ENCODE measurements around the gene SEPTIN2.
"Not testable (repeated sequence)": the region's sequence is repeated elsewhere in the genome, so short reads cannot be mapped to it uniquely, and the experiment has no call there.

SEPTIN2 gene

DNA sequence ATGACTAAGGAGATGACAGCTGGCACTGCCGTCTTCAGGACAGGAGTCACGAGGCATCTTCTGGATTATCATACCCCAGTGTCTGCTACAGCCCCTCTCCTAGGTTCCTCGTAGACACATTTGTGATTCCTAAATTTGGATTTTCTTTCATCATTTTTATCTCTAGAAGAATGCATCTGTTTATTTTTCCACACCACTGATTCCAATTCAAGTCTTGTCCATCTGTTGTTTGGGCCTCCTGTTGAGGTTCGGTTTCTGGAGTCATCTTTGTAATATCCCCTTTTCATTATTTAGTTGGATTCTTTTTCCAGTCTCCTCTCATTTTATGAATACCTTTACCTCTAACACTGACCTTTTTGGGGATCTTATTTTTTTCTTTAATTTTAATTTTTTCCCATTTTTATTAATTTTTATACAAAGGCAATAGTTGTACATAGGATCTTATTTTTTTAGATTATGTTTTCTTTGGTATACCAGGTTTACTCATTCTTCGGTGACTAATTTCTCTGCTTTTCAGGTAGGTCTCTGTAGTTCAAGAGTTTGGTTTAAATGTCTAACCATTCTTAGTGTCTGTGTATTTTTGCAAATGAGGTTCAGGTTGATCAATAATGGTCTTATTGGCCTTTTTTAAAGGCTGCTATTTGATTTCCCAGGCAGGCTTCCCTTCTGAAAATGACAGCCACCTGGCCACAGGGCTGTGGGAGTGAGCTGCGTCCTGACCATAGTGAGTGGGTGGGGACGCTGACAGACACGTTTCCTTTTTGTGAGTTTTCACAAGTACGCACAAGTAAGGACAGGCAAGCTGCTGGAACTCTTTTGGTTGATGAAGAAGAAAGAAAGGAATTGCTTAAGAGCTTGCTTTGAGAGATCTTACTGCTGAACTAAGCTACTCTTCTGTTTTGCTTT is 74.8 kb downstream of the SEPTIN2 start:
- peak; percentile 66 for DNase-seq (ENCODE audit: low spot score)
- TF ChIP-seq, protein P1, sequence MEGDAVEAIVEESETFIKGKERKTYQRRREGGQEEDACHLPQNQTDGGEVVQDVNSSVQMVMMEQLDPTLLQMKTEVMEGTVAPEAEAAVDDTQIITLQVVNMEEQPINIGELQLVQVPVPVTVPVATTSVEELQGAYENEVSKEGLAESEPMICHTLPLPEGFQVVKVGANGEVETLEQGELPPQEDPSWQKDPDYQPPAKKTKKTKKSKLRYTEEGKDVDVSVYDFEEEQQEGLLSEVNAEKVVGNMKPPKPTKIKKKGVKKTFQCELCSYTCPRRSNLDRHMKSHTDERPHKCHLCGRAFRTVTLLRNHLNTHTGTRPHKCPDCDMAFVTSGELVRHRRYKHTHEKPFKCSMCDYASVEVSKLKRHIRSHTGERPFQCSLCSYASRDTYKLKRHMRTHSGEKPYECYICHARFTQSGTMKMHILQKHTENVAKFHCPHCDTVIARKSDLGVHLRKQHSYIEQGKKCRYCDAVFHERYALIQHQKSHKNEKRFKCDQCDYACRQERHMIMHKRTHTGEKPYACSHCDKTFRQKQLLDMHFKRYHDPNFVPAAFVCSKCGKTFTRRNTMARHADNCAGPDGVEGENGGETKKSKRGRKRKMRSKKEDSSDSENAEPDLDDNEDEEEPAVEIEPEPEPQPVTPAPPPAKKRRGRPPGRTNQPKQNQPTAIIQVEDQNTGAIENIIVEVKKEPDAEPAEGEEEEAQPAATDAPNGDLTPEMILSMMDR (IDR thresholded peaks at IDR 0.05; ENCODE audit: borderline replicate concordance, control extremely low read depth, extremely low read depth, insufficient read depth, missing control alignments), result no peak
- in situ Hi-C loops (cut with MboI; ENCODE audit: low sequenced_read_pairs, unreplicated experiment), result no loop called here

DNA sequence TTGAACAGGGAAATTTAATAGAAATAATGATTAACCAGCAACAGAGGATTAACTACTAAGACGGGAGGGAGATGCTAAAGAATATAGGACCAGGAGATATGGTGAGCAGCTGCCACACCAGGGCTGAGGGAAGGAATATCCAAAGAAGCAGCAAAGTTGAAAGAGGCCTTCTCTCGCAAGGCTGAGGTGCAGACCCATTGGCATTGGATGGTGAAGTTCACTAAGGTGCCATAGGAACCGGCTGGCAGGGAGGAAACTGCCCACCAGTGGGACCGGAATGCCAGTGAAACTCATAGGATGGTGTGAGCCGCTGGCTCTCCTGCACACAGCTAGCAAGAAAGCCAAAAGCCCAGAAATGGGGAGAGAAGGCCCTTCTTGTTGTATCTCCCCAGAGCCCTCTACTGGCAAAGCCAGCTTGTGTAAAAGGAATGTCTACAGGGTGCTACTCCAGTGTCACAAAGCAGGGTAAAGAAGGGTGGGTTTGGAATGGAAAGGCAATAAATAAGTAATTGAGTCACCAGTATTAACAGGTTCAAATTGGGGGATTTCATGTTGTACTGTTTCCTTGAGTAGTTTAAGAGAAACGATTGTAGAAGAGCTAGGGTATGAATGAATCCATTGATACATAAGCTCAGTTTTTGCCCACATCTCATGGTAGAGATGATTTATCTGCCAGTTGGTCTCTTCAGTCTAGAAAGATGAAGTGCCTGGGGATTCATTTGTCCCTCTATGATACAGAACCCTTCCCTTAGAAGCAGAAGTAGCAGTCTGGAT is 76.4 kb downstream of the SEPTIN2 start:
- TF ChIP-seq, protein P1 (IDR thresholded peaks at IDR 0.05; ENCODE audit: borderline replicate concordance, control extremely low read depth, extremely low read depth, insufficient read depth, missing control alignments), result peak; percentile 36
- in situ Hi-C loops (cut with MboI; ENCODE audit: low sequenced_read_pairs, unreplicated experiment), result no loop called here
- DNase-seq (ENCODE audit: low spot score), result peak; percentile 45

DNA sequence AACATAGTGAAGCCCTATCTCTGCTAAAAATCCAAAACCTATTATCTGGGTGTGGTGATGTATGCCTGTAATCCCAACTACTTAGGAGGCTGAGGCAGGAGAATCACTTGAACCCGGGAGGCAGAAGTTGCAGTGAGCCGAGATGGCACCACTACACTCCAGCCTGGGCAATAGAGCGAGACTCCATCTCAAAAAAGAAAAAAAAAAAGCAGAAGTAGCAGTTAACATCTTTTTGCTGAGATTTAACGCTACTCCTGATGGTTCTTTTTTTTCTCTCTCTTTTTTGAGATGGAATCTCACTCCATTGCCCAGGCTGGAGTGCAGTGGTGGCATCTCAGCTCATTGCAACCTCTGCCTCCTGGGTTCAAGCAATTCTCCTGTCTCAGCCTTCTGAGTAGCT is 77.0 kb downstream of the SEPTIN2 start:
- DNase-seq (ENCODE audit: low spot score); in situ Hi-C loops (cut with MboI; ENCODE audit: low sequenced_read_pairs, unreplicated experiment): not testable (repeated sequence)

DNA sequence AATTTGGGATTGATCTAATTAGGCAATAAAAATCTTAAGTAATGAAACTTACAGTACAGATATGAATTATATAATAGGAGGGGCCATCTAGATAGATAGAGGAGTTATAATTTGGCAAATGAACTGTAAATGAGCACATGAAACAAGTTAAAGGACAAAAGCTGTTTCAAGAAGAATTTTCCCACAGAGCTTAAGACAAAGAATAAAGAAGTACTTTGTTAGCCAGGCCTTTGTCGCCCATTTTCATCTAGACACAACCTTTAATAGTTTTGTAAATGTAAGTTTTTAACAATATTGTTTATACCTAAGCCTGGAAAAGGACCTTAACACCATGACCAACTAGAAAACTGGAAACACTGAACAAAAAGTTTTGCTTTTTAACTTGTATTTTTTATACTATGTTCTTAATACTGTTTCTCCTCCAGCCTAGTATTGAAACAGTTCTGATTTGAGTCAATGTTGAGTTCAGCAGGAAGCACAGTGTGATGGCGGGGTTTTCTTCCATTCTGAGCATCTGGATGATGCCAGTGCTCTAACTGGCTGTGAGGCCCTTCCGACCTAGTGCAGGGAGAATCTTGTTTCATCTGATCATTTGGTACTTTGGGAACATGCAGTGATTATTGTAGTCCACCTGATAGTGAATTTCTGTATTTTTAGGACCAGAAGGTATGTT is 77.9 kb downstream of the SEPTIN2 start:
- in situ Hi-C loops (cut with MboI; ENCODE audit: low sequenced_read_pairs, unreplicated experiment), result no loop called here

DNA sequence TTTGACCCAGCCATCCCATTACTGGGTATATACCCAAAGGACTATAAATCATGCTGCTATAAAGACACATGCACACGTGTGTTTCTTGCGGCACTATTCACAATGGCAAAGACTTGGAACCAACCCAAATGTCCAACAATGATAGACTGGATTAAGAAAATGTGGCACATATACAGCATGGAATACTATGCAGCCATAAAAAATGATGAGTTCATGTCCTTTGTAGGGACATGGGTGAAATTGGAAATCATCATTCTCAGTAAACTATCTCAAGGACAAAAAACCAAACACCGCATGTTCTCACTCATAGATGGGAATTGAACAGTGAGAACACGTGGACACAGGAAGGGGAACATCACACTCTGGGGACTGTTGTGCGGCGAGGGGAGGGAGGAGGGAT is 81.1 kb downstream of the SEPTIN2 start:
- in situ Hi-C loops (cut with MboI; ENCODE audit: low sequenced_read_pairs, unreplicated experiment); DNase-seq (ENCODE audit: low spot score): not testable (repeated sequence)

More for the DNA sequence above, 77.9 kb downstream of the SEPTIN2 start:
- TF ChIP-seq, protein P1 (IDR thresholded peaks at IDR 0.05; ENCODE audit: borderline replicate concordance, control extremely low read depth, extremely low read depth, insufficient read depth, missing control alignments), result no peak
- no peak for DNase-seq (ENCODE audit: low spot score)

DNA sequence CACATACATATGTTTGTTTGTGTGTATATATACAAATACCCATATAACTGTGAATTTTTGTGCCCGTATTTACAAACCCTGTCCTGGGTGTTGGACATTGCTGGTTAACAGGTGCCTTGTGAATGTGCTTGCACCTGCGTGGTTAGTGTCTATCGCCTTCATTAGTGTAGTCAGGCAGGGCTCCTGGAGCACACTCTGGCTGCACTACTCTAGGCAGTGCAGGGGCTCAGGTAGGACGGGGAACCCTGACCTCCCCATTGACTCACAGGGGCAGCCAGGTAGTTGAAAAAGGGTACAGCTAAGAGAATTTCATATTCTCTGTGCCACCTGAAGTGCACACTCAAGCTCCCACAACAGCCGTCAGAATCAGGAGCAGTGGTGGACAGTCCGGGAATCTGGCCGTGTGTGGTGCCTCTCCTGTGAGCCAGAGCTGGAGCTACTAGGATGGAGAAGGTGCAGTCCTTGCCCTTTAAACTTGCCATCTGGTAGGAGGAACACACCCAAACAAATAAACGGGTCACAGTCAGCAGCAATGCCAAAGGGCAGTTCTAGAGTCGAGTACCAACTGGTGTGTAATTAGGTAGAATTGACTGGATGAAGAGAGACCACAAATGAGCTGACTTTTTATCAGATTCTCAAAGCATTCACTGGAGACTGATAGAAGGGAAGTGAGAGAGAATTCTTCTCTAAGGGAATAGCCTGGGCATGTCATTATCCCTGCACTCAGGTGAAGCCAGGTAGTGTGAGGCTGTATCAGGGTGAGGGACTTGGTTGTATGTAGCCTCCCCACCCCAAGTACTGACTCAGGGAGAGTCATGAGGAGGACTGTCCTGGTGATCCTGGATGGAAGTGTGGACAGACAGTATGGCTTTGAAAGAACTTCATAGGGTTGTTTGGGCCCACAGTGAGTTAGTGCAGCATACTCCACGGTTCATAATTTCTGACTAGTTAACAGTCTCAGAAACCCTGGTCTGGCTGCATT is 84.5 kb downstream of the SEPTIN2 start:
- TF ChIP-seq, protein P1 (IDR thresholded peaks at IDR 0.05; ENCODE audit: borderline replicate concordance, control extremely low read depth, extremely low read depth, insufficient read depth, missing control alignments), result no peak
- in situ Hi-C loops (cut with MboI; ENCODE audit: low sequenced_read_pairs, unreplicated experiment), result no loop called here

More for the DNA sequence above, 84.5 kb downstream of the SEPTIN2 start:
- no peak for DNase-seq (ENCODE audit: low spot score)

All from GM13976 (cell line).